Measurements from ENCODE around the gene PRKRA.

Gene PRKRA

DNA sequence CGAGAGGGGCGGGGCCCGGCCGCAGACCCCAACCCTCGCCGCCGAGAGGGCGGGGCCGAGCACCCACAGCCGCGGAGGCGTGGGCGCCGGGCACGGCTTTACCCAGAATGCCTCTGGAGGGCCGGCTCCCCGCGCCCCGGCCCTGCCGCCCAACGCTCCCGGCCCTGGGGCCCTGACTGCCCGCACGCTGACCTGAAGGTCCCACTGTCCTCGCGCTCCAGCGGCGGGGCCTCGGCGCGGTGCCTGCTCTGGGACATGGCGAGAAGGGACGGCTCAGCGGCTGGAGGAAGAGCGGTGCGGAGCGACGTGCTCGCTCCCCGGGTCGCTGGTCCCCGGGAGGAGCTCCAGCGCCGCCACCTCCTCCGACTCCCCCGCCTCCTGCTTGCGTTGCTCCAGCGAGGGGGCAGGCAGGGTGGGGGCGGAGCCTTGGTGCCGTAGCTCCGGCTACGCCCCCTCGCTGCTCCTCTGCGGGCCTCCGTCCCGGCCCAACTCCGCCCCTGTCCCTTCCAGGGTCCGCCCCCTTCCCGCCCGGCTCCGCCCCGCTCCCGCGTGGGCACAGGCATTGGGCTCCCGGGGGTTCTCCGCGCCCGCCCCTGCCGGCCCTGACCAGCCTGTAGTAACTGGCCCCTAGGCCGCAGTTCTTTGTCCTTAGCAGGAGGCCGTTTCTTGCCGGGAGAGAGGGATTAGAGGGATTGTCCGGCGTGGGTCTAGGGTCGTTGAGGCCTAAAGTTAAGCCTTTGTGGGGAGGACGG lies at the start of gene PRKRA, which contains the start of gene PJVK:
Gene PRKRA, minus strand, starts transcription at position 402 of the 752 bp plus-strand sequence. Its CDS starts 145 bp downstream, at position 257.
Gene PJVK, plus strand, starts transcription at position 605 of the 752 bp plus-strand sequence. CDS start 2,032 bp downstream, outside the sequence.
- TF ChIP-seq, protein P1, sequence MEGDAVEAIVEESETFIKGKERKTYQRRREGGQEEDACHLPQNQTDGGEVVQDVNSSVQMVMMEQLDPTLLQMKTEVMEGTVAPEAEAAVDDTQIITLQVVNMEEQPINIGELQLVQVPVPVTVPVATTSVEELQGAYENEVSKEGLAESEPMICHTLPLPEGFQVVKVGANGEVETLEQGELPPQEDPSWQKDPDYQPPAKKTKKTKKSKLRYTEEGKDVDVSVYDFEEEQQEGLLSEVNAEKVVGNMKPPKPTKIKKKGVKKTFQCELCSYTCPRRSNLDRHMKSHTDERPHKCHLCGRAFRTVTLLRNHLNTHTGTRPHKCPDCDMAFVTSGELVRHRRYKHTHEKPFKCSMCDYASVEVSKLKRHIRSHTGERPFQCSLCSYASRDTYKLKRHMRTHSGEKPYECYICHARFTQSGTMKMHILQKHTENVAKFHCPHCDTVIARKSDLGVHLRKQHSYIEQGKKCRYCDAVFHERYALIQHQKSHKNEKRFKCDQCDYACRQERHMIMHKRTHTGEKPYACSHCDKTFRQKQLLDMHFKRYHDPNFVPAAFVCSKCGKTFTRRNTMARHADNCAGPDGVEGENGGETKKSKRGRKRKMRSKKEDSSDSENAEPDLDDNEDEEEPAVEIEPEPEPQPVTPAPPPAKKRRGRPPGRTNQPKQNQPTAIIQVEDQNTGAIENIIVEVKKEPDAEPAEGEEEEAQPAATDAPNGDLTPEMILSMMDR (conservative IDR thresholded peaks at IDR 0.05) = no peak
- peak; percentile 74 for TF ChIP-seq ZFX (IDR thresholded peaks at IDR 0.05)
- H3K27ac ChIP-seq = peak within 1 kb of the TSS; percentile 93

DNA sequence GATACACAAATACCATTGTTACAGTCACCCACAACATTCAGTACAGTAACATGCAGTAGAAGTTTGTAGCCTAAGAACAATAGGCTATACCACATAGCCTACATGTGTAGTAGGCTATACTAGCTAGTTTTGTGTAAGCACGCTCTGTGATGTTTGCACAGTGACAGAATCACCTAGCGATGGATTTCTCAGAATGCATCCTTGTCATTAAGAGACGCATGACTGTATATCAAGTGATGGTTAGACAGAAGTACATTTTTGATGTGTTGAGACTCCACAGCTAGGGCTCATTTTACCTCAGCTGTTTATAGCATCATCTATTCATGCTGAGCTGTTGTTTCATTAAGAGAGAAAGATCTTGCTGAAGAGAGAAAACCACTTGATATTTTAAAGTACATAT lies 48.7 kb upstream of the PRKRA start:
- TF ChIP-seq ZFX (IDR thresholded peaks at IDR 0.05) = no peak
- TF ChIP-seq, protein P1 (conservative IDR thresholded peaks at IDR 0.05) = no peak
- H3K27ac ChIP-seq = no peak overlapping the region

DNA sequence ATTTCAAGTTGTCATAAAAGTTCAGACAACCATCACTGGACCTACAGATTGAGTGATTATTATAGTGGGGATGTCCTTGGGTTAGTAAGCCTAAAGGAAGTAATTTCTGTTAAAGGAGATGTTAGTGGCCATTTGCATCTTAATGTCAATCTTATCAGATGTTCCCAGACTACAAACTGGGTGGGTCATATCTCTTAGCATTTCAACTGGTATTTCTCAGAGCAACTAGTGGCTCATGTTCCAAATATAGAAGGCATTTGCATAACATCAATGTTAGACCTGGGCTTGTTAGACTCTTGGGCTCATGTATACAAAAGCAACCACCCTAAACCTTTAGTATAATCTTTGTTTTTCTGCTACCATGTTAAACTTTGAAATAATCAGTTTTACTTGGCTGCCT lies 47.2 kb upstream of the PRKRA start:
- no peak for TF ChIP-seq ZFX (IDR thresholded peaks at IDR 0.05)
- TF ChIP-seq, protein P1 (conservative IDR thresholded peaks at IDR 0.05) = no peak

DNA sequence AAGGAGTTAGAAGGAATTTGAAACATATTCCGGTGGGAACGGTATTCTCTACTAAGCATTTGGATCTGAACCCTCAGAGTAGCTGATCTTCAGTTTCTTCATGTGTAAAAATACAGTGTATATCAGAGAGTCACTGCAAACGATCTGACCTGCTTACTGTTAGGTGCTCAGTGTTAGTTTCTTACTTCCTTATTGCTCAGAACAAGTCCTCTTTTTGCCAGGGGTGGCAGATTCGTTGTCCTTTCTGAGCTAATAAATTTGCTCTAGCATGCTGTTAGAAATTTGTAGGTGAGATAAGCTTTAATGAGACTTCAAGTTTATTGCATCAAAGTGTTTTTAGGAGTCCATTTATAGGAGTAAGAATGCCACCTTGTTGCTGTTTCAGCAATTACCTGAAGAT lies 45.1 kb upstream of the PRKRA start:
- H3K27ac ChIP-seq = no peak overlapping the region
- TF ChIP-seq ZFX (IDR thresholded peaks at IDR 0.05) = no peak
- TF ChIP-seq, protein P1 (conservative IDR thresholded peaks at IDR 0.05) = no peak

More for the DNA sequence above, 47.2 kb upstream of the PRKRA start:
- H3K27ac ChIP-seq = no peak overlapping the region

DNA sequence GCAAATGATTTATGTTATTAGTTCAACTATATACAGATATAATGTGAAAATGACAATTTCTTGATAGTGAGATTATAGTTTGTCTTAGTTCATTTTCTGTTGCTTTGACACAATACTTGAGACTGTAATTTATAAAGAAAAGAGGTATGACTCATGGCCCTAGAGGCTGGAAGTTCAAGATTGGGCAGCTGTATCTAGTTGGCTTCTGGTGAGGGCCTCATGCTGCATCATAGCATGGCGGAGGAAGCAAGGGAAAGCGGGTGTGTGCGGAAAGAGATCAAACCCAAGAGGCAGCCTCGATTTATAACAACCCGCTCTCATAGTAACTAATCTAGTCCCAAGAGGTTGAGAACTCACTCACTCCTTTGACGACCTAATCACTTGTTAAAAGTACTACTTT lies 40.6 kb upstream of the PRKRA start:
- H3K27ac ChIP-seq = no peak overlapping the region
- TF ChIP-seq, protein P1 (conservative IDR thresholded peaks at IDR 0.05) = no peak
- no peak for TF ChIP-seq ZFX (IDR thresholded peaks at IDR 0.05)

DNA sequence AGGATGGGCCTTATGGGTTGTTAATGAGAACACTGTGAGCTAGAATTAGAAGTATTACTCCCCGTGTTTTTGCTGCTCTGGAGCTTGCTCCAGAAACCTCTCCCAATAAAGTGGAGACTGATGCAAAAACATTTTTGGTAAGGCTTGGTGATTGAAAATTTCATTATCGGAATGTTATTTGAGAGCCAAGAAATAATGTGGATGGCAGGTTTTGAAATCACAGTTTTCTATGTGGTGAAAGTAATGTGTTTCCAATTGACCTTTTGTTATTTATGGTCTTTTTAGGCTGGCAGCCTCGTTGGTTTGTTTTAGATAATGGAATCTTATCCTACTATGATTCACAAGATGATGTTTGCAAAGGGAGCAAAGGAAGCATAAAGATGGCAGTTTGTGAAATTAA lies 34.4 kb upstream of the PRKRA start:
- H3K27ac ChIP-seq = no peak overlapping the region
- no peak for TF ChIP-seq ZFX (IDR thresholded peaks at IDR 0.05)
- TF ChIP-seq, protein P1 (conservative IDR thresholded peaks at IDR 0.05) = no peak

DNA sequence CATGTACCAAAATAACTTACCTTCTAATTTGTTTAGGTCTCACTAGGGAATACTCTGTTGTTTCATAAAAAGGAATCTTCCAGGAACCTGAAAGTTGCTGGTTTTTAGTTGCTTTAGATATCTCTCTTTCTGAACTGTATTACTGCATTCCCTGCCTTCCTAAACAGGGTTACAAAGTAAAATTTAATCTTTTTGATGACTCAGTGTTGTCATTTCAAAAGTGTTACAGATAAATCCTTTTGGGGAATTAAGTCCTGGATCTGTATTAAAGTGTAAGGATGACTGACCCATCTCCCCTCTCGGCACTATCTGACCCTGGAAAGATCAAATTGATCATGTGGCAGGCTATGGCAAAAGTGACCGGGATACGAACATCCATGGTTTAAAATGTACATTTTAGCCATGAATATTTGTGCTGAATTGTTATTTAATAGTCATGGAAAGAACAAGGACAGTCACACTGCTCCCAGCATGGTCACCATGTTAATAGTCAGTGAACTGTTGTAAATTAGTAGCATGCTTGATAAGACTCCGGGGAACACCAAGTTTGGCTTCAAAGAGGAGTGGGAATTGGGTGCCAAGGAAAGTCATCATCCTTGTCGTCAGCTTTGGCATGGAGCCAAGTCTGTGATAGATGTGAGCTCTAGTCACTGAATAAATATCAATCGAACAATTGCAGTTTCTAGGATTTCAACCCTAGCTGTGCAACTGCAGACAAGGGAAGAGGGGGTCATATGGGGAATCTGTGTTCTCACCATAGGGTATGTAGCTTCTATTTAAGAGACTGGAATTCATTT lies 33.5 kb upstream of the PRKRA start:
- no peak for TF ChIP-seq ZFX (IDR thresholded peaks at IDR 0.05)
- TF ChIP-seq, protein P1 (conservative IDR thresholded peaks at IDR 0.05) = no peak
- no peak overlapping the region for H3K27ac ChIP-seq
